Stimulated activated naive CD8-positive, alpha-beta T cell treated with anti-CD3 and anti-CD28 coated beads, Interleukin-15, amount 100 ng/mL, for 72 hours (primary cell): Measurements from ENCODE around the gene EPHA7.

Source experiments
- ATAC-seq: fragments of 150-1000 bp; cut with Tn5 transposase; 2 replicates; pipeline ENCODE4 v1.10.0; 2021; ENCODE audit warnings: mild to moderate bottlenecking, moderate library complexity
- DNase-seq, 2 donors: peaks; one replicate each; pipeline ENCODE4 v3.0.0; 2021 to 2022
- H3K27ac Mint-ChIP-seq, 2 donors: one replicate each; pipeline ENCODE4 v1.8.0; 2022; ENCODE audit warnings: mild to moderate bottlenecking in 2 of 2, mixed read lengths in 2 of 2, moderate library complexity in 2 of 2
- H3K27me3 Mint-ChIP-seq: one replicate; pipeline ENCODE4 v1.8.0; 2022; ENCODE audit warnings: mixed read lengths
- H3K4me1 Mint-ChIP-seq: one replicate; pipeline ENCODE4 v1.8.0; 2022; ENCODE audit warnings: mild to moderate bottlenecking, mixed read lengths
- H3K4me3 Mint-ChIP-seq, 2 donors: one replicate each; pipeline ENCODE4 v1.8.0; 2022; ENCODE audit warnings: mild to moderate bottlenecking in 2 of 2, mixed read lengths in 2 of 2, moderate library complexity in 1 of 2
- H3K9me3 Mint-ChIP-seq, 2 donors: one replicate each; pipeline ENCODE4 v1.8.0; 2022; ENCODE audit warnings: mixed read lengths in 2 of 2

The EPHA7 gene

DNA sequence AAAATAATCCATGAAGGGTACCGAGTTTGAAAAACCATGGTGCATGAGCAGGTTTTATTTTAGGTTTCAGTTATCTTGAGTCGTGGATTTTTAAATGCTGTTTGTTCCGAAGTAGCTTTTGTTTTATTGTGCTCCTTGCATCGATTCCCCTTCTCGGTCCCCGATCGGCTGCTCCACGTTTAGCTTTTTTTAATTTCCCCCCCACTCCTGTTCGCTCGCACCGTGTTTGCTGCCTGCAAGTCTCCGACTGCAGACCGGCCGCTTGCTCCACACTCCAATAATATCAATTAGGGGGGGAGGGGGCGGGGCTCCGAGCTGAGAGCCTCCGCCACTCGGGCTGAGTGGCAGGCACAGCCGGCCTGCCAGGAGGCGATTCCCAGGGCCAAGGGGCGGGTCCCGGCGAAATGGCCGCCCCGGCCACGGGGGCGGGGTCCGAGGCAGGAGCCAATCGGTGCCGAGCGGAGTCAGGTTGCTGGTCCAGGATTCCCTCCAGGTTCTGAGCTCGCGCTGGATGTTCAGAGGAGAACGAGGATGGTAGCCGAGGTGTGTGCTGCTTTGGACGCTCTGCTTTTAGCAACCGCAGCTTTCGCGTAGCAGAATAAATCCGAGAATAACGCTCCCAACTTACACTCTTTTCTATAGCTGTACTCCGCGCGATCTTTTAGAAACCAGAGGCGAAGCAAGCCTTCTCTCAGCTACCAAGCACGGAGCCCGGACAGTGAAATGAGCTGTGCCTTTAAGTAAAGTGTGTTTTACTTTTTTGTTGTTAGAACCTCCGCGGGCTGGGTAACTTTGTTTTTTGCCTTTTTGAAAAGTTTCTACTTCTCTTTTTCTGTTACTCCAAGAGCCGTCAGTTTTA is at the start of gene EPHA7:
Gene EPHA7, minus strand, starts transcription at position 256 of the 859 bp plus-strand sequence. Its CDS starts 218 bp downstream, at position 38.
- H3K4me1 Mint-ChIP-seq, result peaks cover 24% of the 10 kb centered on the region
- H3K9me3 Mint-ChIP-seq, result no peaks in the 10 kb centered on the region
- peak; percentile 34 to 52 for DNase-seq
- peaks cover 57% of the 10 kb centered on the region for H3K27me3 Mint-ChIP-seq
- ATAC-seq, result peak; percentile 81
- H3K4me3 Mint-ChIP-seq, result peak within 1 kb of the TSS; percentile 83 to 85
- H3K27ac Mint-ChIP-seq, result no peak within 1 kb of the TSS

DNA sequence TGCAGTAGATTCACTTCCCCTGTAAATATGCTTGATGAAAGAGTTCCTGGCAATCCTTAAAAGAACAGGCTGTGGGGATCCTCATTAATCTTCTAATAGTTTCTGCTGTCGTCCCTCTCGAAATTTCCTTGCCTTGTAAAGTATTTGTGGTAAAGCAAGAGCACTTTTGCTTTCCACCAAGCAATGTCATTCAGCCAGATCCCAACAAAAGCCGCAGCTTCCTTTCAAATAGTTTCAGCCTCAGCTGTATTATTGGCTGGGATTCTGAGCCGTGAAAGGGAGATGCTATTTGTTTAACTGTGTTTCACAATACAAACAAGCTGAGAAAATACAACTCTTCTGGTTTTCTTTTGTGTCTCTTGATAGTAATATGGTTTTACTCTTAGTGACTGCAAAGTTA is 48.9 kb upstream of the EPHA7 start:
- Mint-ChIP-seq H3K27me3 (no peaks in the 10 kb centered on the region), H3K9me3 (peaks cover 0 to 23% of the 10 kb centered on the region in 2 donors), H3K4me1 (no peaks in the 10 kb centered on the region), H3K4me3 (no peak overlapping the region), H3K27ac (no peak overlapping the region)
- ATAC-seq (no peak), DNase-seq (no peak)

DNA sequence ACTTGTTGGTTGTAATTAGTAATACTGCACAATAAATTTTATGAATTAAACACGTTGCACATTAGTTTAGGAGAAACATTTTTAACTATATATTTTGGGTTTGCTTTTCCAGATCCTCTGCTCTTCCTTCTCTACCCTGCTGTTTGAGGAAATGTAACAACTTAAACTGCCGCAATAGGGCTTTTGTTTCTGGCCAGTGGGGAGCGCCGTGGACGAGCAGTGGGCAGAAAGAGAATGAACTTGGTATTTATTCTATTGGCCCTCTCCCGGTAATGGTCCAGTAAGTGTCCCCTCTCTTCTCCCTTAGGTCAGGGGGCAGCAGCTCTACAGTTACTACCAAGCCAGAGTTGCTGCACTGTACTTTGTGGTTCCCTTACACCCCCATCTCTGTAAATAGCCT is 35.2 kb upstream of the EPHA7 start:
- DNase-seq (no peak), ATAC-seq (no peak)
- no peaks in the 10 kb centered on the region for H3K4me1 Mint-ChIP-seq
- H3K9me3 Mint-ChIP-seq, result peaks cover 6 to 15% of the 10 kb centered on the region in 2 donors
- H3K4me3 Mint-ChIP-seq, result no peak overlapping the region
- H3K27ac Mint-ChIP-seq, result no peak overlapping the region
- no peaks in the 10 kb centered on the region for H3K27me3 Mint-ChIP-seq

DNA sequence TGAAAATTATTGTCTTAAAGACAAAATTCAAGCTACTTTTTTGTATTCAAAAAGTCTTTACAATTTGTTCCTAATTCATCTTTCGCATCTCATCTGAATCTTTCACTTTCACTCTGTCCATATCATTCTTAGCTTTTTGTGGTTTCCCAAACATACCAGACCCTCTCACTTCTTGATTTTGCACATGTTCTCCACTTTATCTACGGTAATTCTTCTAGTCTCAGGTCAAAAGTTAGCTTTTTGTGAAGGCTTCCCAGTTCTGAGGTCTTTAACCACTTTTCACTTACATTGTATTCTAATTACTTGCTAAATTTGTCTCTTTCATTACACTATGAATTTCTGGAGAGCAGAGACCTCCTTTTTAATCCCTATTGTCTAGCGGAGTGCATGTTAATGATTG is 34.6 kb upstream of the EPHA7 start:
- H3K27me3 Mint-ChIP-seq, result no peaks in the 10 kb centered on the region
- peaks cover 6 to 15% of the 10 kb centered on the region in 2 donors for H3K9me3 Mint-ChIP-seq
- no peaks in the 10 kb centered on the region for H3K4me1 Mint-ChIP-seq
- no peak overlapping the region for H3K27ac Mint-ChIP-seq
- no peak overlapping the region for H3K4me3 Mint-ChIP-seq
- DNase-seq (no peak), ATAC-seq (no peak)

DNA sequence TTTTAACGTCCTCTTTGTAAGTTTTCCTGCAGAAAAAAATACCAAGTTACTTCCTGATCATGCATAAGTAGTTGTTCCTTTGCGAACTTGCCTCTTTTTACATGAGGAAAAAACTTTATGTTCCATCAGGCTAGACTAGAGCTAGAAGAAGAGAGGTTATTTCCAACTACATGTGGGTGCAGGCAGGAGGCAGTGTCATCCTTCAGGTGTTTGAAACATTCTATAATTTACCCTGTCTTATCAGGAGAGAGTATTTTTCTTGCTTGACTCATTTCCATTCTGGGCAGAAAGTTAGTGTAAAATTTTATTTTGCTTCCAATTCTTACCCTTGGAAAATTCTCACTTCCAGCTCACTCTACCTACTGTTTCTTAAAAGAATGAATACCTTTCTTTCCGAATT is 28.5 kb upstream of the EPHA7 start:
- no peaks in the 10 kb centered on the region for H3K27me3 Mint-ChIP-seq
- H3K27ac Mint-ChIP-seq, result no peak overlapping the region
- H3K4me3 Mint-ChIP-seq, result no peak overlapping the region
- DNase-seq (no peak), ATAC-seq (no peak)
- H3K9me3 Mint-ChIP-seq, result no peaks in the 10 kb centered on the region
- H3K4me1 Mint-ChIP-seq, result no peaks in the 10 kb centered on the region

DNA sequence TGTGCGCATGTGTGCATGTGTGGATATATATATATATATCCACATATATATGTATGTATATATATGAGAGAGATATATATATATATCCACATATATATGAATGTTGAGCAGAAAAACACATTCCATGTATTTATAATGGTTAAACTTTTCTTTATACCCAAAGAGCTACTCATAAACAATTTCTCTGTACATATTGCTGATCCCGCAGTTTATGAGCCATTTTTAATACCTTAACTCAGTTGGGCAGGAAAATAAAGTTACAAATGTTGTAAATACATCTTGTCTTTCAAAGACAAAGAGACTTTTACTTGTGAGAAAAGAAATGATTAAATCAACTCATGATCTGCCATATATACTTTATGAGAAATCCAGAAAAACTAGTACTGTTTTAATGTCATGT is 18.1 kb upstream of the EPHA7 start:
- no peak for DNase-seq
- H3K27me3 Mint-ChIP-seq, result no peaks in the 10 kb centered on the region
- no peak overlapping the region for H3K4me3 Mint-ChIP-seq
- H3K27ac Mint-ChIP-seq, result no peak overlapping the region
- H3K9me3 Mint-ChIP-seq, result peaks cover 0 to 16% of the 10 kb centered on the region in 2 donors
- ATAC-seq, result no peak
- H3K4me1 Mint-ChIP-seq, result no peaks in the 10 kb centered on the region

DNA sequence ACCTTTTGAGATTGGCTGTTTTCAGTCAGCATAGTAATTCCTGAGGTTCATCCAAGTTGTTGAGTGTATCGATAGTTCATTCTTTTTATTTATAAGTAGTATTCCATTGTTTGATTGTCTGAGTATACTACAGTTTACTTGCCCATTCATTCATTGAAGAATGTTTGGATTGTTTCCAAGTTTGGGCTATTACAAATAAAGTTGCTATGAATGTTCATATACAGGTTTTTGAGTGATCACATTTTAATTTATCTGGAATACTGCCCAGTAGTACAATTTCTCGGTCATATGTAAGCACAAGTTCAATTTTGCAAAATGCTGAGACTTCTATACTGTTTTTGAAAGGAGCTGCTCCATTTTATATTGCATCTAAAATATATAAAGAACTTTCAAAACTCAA is 14.2 kb upstream of the EPHA7 start:
- DNase-seq, result no peak
- H3K4me3 Mint-ChIP-seq, result no peak overlapping the region
- H3K9me3 Mint-ChIP-seq, result peaks cover 0 to 13% of the 10 kb centered on the region in 2 donors
- no peaks in the 10 kb centered on the region for H3K4me1 Mint-ChIP-seq
- no peak overlapping the region for H3K27ac Mint-ChIP-seq
- no peak for ATAC-seq
- H3K27me3 Mint-ChIP-seq, result no peaks in the 10 kb centered on the region

DNA sequence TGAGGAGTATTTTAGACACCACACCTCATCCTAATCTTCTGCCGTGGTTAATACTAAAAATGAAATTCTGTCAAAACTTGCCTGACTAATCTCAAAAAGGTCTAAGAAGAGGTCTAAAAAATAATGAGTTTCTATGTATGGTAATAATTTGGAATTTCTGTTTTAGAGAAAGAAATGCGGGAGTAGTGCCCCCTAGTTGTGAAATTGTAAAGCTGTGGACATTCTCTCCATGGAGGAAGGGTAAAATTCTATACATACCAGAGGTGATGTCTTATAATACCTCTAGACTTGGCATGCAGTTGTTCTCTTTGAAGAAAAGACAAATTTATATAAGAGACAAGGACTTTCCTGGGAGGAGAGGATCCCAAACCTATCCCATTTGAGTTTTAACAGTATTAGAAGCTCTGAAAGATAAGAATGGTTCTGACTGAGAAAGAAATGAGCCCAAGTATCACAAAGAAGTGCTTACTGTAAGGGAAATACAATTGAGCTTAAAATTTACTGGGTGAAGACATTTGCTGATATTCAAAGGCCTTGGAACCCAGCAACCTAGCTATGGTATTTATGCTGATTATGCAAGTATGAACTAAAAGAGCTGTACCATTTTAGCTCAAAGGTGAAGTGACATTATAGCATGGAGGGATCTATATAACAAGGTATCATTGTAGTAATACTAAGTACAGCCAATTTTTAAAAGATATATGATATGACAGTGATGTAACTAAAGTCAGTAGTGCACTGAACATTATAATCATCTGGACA is 5.1 kb upstream of the EPHA7 start:
- ATAC-seq (no peak), DNase-seq (no peak)
- peaks cover 8% of the 10 kb centered on the region for H3K4me1 Mint-ChIP-seq
- H3K9me3 Mint-ChIP-seq, result no peaks in the 10 kb centered on the region
- H3K27me3 Mint-ChIP-seq, result peaks cover 21% of the 10 kb centered on the region
- H3K4me3 Mint-ChIP-seq, result no peak overlapping the region
- no peak overlapping the region for H3K27ac Mint-ChIP-seq

DNA sequence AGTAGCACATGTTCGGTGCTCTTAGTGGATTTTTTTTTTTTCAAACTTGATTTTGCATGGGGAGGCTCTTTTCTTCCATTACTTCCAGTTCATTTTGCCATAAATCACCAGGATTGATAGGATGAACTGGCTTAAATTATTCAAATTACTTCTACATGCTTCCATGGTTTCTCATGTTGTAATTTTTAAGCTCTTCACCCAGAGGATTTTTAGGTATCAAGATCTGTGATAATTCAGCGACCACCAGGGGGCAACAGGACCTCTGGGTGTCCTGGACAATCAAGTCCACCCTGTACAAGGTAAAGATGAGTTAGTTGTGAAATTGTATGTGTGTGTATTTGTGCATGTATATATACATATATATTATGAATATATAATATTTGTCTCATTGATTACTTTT is 4.2 kb upstream of the EPHA7 start:
- ATAC-seq (no peak), DNase-seq (peak in 1 of 2 donors; percentile 9)
- Mint-ChIP-seq H3K27ac (no peak overlapping the region), H3K4me3 (no peak overlapping the region), H3K9me3 (no peaks in the 10 kb centered on the region), H3K4me1 (peaks cover 13% of the 10 kb centered on the region), H3K27me3 (peaks cover 31% of the 10 kb centered on the region)

DNA sequence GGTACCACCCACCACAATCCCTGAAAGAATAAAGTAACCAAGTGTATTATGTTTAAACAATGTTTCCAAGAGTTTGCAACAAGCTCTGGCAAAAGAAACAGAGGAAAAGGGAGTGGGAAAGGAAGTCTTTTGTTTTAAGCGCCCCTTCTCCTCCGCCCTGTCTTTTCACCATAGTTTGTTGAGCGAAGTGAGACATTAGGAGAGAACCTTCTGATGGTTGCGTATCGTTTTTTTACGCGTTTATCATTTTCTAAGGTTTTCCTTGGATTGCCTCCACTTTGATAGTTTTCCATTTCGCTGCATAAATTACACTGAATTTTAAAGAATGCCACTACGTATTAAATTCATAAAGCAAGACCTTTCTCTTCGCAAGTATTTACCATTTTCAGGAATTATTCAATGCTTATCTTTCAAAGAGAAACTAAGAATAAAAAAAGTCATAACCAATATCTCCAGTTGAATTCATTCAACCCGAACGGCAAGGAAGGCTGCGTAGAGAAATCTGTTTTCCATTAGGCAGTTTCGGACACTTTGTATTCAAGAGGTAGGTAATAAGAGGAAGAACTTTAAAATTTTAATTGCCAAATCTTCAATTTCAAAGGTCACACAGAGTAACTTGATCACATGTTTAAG is 920 bp upstream of the EPHA7 start:
- no peak for ATAC-seq
- DNase-seq, result no peak
- Mint-ChIP-seq H3K4me3 (peak overlapping the region; percentile 83 to 85), H3K27ac (no peak overlapping the region), H3K9me3 (no peaks in the 10 kb centered on the region), H3K4me1 (peaks cover 24% of the 10 kb centered on the region), H3K27me3 (peaks cover 57% of the 10 kb centered on the region)

DNA sequence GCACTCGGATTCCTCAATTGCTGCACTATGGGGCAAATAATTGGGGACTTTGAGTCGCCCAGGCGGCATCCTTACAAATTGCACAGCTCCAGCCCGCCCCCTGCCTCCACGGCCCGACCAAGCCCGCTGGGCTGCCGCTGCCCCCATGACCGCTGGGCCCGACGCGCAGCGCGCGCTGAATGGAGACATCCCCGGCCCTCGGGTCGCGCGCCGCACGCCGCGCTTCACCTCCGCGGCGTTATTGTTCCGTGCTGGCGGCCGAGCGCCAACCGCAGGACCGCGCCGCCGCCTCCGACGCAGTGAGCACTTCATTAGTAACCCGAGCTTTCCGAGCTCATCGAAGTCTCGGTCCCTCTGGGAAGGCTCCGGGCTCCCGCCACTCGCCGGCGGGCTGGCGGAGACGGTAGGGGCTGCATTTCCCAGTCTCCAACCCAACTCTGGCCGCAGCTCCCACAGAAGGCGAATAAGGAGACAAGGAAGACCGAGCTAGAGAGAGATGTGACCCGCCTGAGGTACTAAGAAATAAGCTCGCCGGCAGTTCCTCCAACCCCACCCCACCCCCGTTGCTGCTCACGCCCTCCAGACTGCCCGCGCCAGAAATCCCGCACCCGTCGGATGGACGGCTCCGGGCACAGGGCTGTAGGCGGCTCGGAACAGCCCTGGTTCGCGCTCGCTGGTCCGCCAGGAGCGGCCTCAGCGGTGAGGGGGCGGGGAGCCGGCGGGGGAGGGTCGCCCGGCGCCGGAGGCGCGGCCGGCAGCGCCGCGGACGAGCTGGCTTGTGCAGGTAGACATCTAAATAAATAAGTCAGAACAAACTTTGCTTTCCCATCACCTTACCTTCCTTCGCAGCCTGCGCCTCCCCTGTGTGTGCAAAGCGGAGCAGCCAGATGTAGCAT is 703 bp downstream of the EPHA7 start:
- peaks cover 24% of the 10 kb centered on the region for H3K4me1 Mint-ChIP-seq
- ATAC-seq, result peak; percentile 40
- H3K27ac Mint-ChIP-seq, result no peak overlapping the region
- no peaks in the 10 kb centered on the region for H3K9me3 Mint-ChIP-seq
- peaks cover 57% of the 10 kb centered on the region for H3K27me3 Mint-ChIP-seq
- H3K4me3 Mint-ChIP-seq, result peak overlapping the region; percentile 83 to 85
- peak in 1 of 2 donors; percentile 7 for DNase-seq

DNA sequence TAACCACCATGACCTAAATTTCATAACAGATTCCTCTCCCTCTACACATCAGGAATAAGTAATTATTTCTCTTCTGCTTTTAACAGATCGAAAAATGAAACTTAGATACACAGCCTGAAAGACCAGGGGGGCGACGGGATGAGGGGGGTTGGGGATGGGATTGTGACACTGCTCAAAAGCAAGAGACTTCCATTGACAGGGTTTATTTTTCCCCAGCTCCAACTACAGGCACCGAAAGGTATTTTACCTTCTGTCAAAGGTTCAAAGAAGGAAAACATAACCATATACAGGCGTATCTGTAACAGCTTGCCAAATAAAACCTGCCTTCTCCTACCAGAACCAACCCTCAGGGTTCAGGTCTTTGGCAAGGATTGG is 1.3 kb downstream of the EPHA7 start:
- Mint-ChIP-seq H3K4me1 (peaks cover 24% of the 10 kb centered on the region), H3K4me3 (peak overlapping the region in 1 of 2 donors; percentile 36), H3K9me3 (no peaks in the 10 kb centered on the region), H3K27ac (no peak overlapping the region), H3K27me3 (peaks cover 57% of the 10 kb centered on the region)
- no peak for DNase-seq
- no peak for ATAC-seq

DNA sequence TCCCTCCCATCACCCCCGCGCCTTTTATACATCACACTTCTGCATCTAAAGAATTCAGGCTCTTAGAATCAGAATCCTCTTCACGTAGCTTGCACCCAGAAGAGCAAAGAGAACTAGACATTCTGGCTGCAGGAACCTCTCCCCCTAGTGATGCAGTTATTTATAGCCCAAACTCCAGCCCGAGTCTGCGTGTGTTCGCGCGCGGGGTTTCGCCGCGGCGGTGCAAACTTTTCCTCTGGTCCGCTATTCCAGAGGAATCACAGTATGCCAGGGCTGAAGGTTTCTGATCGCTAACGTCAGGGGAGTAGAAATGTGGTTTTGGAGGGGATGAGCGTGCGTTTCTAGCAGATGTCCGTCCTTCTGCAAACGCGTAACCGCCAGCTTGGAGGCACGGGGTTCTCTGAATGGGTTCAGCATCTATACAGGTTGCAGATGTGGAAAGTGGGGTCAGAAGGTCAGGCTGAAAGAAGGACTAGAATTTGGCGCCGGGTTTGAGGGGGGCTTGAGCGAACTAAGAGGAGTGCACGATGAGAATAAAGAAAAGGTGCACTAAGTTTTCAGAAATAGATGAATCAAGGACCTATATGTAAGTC is 1.8 kb downstream of the EPHA7 start:
- H3K4me1 Mint-ChIP-seq, result peaks cover 24% of the 10 kb centered on the region
- no peak overlapping the region for H3K27ac Mint-ChIP-seq
- H3K27me3 Mint-ChIP-seq, result peaks cover 57% of the 10 kb centered on the region
- ATAC-seq, result no peak
- H3K4me3 Mint-ChIP-seq, result peak overlapping the region; percentile 36 to 65
- no peaks in the 10 kb centered on the region for H3K9me3 Mint-ChIP-seq
- no peak for DNase-seq

DNA sequence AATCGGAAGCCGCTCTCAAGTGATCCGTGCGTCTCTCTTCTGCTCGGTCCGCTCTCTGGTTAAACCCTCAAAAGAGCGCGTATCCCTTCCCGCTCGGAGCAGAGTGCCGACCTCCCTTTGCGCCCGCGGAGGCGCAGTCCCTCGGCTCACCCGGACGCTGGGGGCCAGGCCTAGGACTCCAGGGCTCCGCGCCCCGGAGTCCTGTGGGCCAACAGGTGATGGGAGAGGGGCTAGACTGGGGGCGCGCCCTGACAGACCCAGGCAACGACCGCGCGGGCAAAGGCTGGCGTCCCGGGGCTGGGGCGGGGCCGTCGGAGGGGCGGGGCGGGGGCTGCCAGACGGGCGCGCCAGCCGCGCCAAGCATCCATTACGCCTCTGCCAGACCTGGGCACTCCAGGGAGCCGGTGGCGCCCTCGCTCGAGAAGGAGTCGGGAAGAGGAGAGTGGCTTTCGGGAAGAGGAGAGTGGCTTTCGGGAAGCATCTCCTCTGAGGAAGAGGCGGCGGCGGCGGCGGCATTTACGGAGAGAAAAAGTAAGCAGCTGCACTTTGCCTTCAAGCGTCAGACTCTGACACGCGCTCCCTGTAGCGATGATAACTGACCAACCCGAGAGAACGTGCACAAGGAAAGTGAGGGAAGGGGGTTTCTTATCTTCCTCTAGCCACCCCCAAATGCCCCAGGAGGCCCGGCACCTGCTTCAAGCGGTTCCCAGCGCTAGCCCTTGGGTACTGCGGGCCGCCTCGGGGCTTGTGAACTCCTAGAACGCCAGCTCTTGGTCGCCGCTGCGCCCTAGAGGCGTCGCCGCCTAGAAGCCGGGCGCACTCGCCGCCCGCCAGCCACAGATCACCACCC is 2.6 kb downstream of the EPHA7 start:
- DNase-seq (peak in 1 of 2 donors; percentile 1), ATAC-seq (no peak)
- Mint-ChIP-seq H3K9me3 (no peaks in the 10 kb centered on the region), H3K27me3 (peaks cover 57% of the 10 kb centered on the region), H3K4me1 (peaks cover 24% of the 10 kb centered on the region), H3K4me3 (peak overlapping the region; percentile 36 to 65), H3K27ac (no peak overlapping the region)
